GM12878 (cell line): ENCODE measurements around the gene PROC.

Experiments used
- CHD1 ChIP-seq: IDR thresholded peaks from 2 replicates; pipeline ENCODE4 v1.6.1; 2012; ENCODE audit warnings: low read depth, low read length, improper control_type of control experiment
- CHD2 ChIP-seq: IDR thresholded peaks from 2 replicates; pipeline ENCODE4 v1.6.1; 2011; ENCODE audit warnings: low read depth, low read length, improper control_type of control experiment, borderline replicate concordance
- EZH2 ChIP-seq: IDR thresholded peaks from 2 replicates; pipeline ENCODE4 v1.6.1; 2012; ENCODE audit warnings: low read depth, mild to moderate bottlenecking, control low read depth, inconsistent platforms, low read length, borderline replicate concordance; ENCODE audit not compliant: control insufficient read depth
- RAD21 ChIP-seq: IDR thresholded peaks from 2 replicates; pipeline ENCODE4 v1.6.1; 2011; ENCODE audit warnings: mild to moderate bottlenecking, low read depth, low read length, moderate library complexity; ENCODE audit not compliant: insufficient read depth

GRCh38 chr2:127419448-127420038 is 1.3 kb downstream of the PROC start:
- TF ChIP-seq CHD1: no peak
- TF ChIP-seq RAD21: no peak
- TF ChIP-seq CHD2: no peak
- no peak for TF ChIP-seq EZH2
